HEK293 (cell line): Measurements from ENCODE around the gene R3HDML.

Experiments used
- GLIS1 ChIP-seq: fragments of 450-650 bp; formaldehyde crosslinking; IDR thresholded peaks from 2 replicates; pipeline ENCODE4 v1.5.1; 2016; ENCODE audit warnings: missing biosample characterization, missing genetic modification characterization
- MEIS1 ChIP-seq: sonication (generic); formaldehyde crosslinking; IDR thresholded peaks from 2 replicates; pipeline ENCODE4 v1.8.1; 2022; ENCODE audit warnings: missing genetic modification reagents, mild to moderate bottlenecking, borderline replicate concordance
- SALL2 ChIP-seq: fragments of 450-650 bp; formaldehyde crosslinking; IDR thresholded peaks from 2 replicates; pipeline ENCODE4 v1.5.0; 2017; ENCODE audit warnings: missing biosample characterization, mild to moderate bottlenecking, missing genetic modification characterization, borderline replicate concordance
- SCRT2 ChIP-seq: fragments of 450-650 bp; formaldehyde crosslinking; IDR thresholded peaks from 2 replicates; pipeline ENCODE4 v1.5.1; 2016; ENCODE audit warnings: missing biosample characterization, missing genetic modification characterization
- YY2 ChIP-seq: fragments of 450-650 bp; formaldehyde crosslinking; IDR thresholded peaks from 2 replicates; pipeline ENCODE4 v1.5.1; 2016; ENCODE audit warnings: missing biosample characterization, missing genetic modification characterization
- ZBTB11 ChIP-seq: fragments of 450-650 bp; formaldehyde crosslinking; conservative IDR thresholded peaks from 2 replicates; pipeline ENCODE4 v1.5.1; 2016; ENCODE audit warnings: low read depth, missing biosample characterization, missing genetic modification characterization
- ZBTB48 ChIP-seq: fragments of 450-650 bp; formaldehyde crosslinking; IDR thresholded peaks from 2 replicates; pipeline ENCODE4 v1.5.1; 2016; ENCODE audit warnings: missing biosample characterization, missing genetic modification characterization
- ZFP3 ChIP-seq: fragments of 450-650 bp; formaldehyde crosslinking; IDR thresholded peaks from 2 replicates; pipeline ENCODE4 v1.5.1; 2016; ENCODE audit warnings: low read depth, missing biosample characterization, missing genetic modification characterization
- ZNF10 ChIP-seq: fragments of 450-650 bp; formaldehyde crosslinking; IDR thresholded peaks from 2 replicates; pipeline ENCODE4 v1.5.1; 2017; ENCODE audit warnings: missing biosample characterization, missing genetic modification characterization
- ZNF175 ChIP-seq: fragments of 450-650 bp; formaldehyde crosslinking; IDR thresholded peaks from 2 replicates; pipeline ENCODE4 v1.5.1; 2016; ENCODE audit warnings: missing biosample characterization, missing genetic modification characterization
- ZNF239 ChIP-seq: fragments of 450-650 bp; formaldehyde crosslinking; IDR thresholded peaks from 2 replicates; pipeline ENCODE4 v1.5.1; 2016; ENCODE audit warnings: missing biosample characterization, missing genetic modification characterization
- ZNF280D ChIP-seq: fragments of 450-650 bp; formaldehyde crosslinking; IDR thresholded peaks from 2 replicates; pipeline ENCODE4 v1.5.1; 2016; ENCODE audit warnings: missing biosample characterization, missing genetic modification characterization
- ZNF292 ChIP-seq: fragments of 450-650 bp; formaldehyde crosslinking; IDR thresholded peaks from 2 replicates; pipeline ENCODE4 v1.5.1; 2016; ENCODE audit warnings: low read depth, missing biosample characterization, missing genetic modification characterization, borderline replicate concordance
- ZNF324 ChIP-seq: fragments of 450-650 bp; formaldehyde crosslinking; IDR thresholded peaks from 2 replicates; pipeline ENCODE4 v1.5.1; 2016; ENCODE audit warnings: missing biosample characterization, missing genetic modification characterization
- ZNF350 ChIP-seq: fragments of 450-650 bp; formaldehyde crosslinking; IDR thresholded peaks from 2 replicates; pipeline ENCODE4 v1.5.0; 2017; ENCODE audit warnings: missing biosample characterization, mild to moderate bottlenecking, missing genetic modification characterization
- ZNF423 ChIP-seq: fragments of 450-650 bp; formaldehyde crosslinking; IDR thresholded peaks from 2 replicates; pipeline ENCODE4 v1.5.1; 2016; ENCODE audit warnings: missing biosample characterization, missing genetic modification characterization
- ZNF433 ChIP-seq: fragments of 450-650 bp; formaldehyde crosslinking; IDR thresholded peaks from 2 replicates; pipeline ENCODE4 v1.5.1; 2016; ENCODE audit warnings: missing biosample characterization, missing genetic modification characterization, low read depth
- ZNF48 ChIP-seq: fragments of 450-650 bp; formaldehyde crosslinking; IDR thresholded peaks from 2 replicates; pipeline ENCODE4 v1.5.1; 2016; ENCODE audit warnings: missing biosample characterization, missing genetic modification characterization
- ZNF529 ChIP-seq: fragments of 450-650 bp; formaldehyde crosslinking; IDR thresholded peaks from 2 replicates; pipeline ENCODE4 v1.5.1; 2017; ENCODE audit warnings: missing genetic modification characterization, missing biosample characterization; ENCODE audit not compliant: insufficient replicate concordance
- ZNF544 ChIP-seq: fragments of 450-650 bp; formaldehyde crosslinking; IDR thresholded peaks from 2 replicates; pipeline ENCODE4 v1.5.0; 2017; ENCODE audit warnings: missing biosample characterization, missing genetic modification characterization
- ZNF624 ChIP-seq: fragments of 450-650 bp; formaldehyde crosslinking; IDR thresholded peaks from 2 replicates; pipeline ENCODE4 v1.5.1; 2017; ENCODE audit warnings: missing biosample characterization, missing genetic modification characterization
- ZNF629 ChIP-seq: fragments of 450-650 bp; formaldehyde crosslinking; IDR thresholded peaks from 2 replicates; pipeline ENCODE4 v1.5.1; 2017; ENCODE audit warnings: missing biosample characterization, missing genetic modification characterization
- ZNF639 ChIP-seq: fragments of 450-650 bp; formaldehyde crosslinking; IDR thresholded peaks from 2 replicates; pipeline ENCODE4 v1.5.1; 2016; ENCODE audit warnings: missing biosample characterization, missing genetic modification characterization
- ZNF658 ChIP-seq: fragments of 450-650 bp; formaldehyde crosslinking; IDR thresholded peaks from 2 replicates; pipeline ENCODE4; 2016; ENCODE audit warnings: missing biosample characterization, missing genetic modification characterization
- ZNF677 ChIP-seq: fragments of 450-650 bp; IDR thresholded peaks from 2 replicates; pipeline ENCODE4 v1.5.0; 2018; ENCODE audit warnings: missing biosample characterization, mild to moderate bottlenecking, missing genetic modification characterization, moderate library complexity
- ZNF707 ChIP-seq: fragments of 450-650 bp; formaldehyde crosslinking; IDR thresholded peaks from 2 replicates; pipeline ENCODE4 v1.5.1; 2016; ENCODE audit warnings: missing biosample characterization, missing genetic modification characterization
- ZNF785 ChIP-seq: fragments of 450-650 bp; formaldehyde crosslinking; IDR thresholded peaks from 2 replicates; pipeline ENCODE4 v1.5.1; 2016; ENCODE audit warnings: missing biosample characterization, missing genetic modification characterization
- ZNF830 ChIP-seq: fragments of 450-650 bp; IDR thresholded peaks from 2 replicates; pipeline ENCODE4 v1.5.0; 2018; ENCODE audit warnings: missing biosample characterization, missing genetic modification characterization, low read depth, mild to moderate bottlenecking, moderate library complexity
- ZNF843 ChIP-seq: fragments of 450-650 bp; formaldehyde crosslinking; IDR thresholded peaks from 2 replicates; pipeline ENCODE4 v1.5.1; 2016; ENCODE audit warnings: missing biosample characterization, missing genetic modification characterization
- ZSCAN30 ChIP-seq: fragments of 450-650 bp; IDR thresholded peaks from 2 replicates; pipeline ENCODE4 v1.5.1; 2018; ENCODE audit warnings: missing biosample characterization, mild to moderate bottlenecking, missing genetic modification characterization, moderate library complexity
- ZSCAN5A ChIP-seq: fragments of 450-650 bp; formaldehyde crosslinking; IDR thresholded peaks from 2 replicates; pipeline ENCODE4 v1.5.1; 2016; ENCODE audit warnings: missing biosample characterization, missing genetic modification characterization
- TF ChIP-seq, protein P1 (sequence below): fragments of 450-650 bp; formaldehyde crosslinking; IDR thresholded peaks from 2 replicates; pipeline ENCODE4 v1.5.1; 2016; ENCODE audit warnings: missing biosample characterization, missing genetic modification characterization

Gene R3HDML

DNA sequence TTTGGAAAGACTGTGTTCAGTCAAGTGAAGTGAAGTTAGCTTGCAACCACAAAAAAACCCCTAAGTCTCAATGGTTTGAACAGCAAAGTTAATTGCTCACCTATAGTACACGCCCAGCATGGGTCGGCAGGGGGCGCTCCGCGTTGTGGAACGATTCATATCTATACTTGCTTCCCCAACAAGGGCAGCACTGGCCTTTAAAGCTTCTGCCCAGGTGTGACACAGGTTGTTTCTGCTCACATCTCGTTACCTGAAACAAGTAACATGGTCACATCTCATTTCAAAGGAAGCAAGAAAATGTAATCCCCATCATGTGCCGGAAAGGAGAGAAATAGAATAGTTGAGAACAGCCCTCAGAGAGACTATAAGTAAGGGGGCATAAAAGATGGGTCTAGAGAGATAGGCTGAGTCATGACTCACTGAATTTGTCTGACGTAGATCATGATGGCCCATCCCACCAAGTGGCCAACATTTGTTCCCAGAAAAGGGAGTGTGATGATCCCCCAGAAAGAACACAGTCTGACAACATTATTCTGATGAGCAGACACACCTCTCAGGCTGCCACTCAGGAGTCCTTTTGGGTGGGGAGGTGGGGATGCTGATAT is 47.7 kb downstream of the R3HDML start (continued):
- TF ChIP-seq ZNF639 (tag by site-specific recombination) (peak; percentile 27; the same call in 1 of the 2 replicates), ZFP3 (tag by site-specific recombination) (no peak), ZNF175 (tag by site-specific recombination) (no peak), ZNF48 (no peak), ZNF544 (tag by site-specific recombination) (no peak), ZNF707 (tag by site-specific recombination) (no peak), ZNF433 (no peak), ZSCAN30 (tag by site-specific recombination) (no peak), ZNF529 (tag by site-specific recombination) (no peak), MEIS1 (CRISPR knock-in tag) (no peak), ZNF292 (tag by site-specific recombination) (no peak), ZNF350 (tag by site-specific recombination) (no peak), SCRT2 (tag by site-specific recombination) (peak; percentile 26; the same call in 1 of the 2 replicates), SALL2 (tag by site-specific recombination) (no peak), GLIS1 (tag by site-specific recombination) (no peak), ZNF658 (tag by site-specific recombination) (no peak), ZNF280D (tag by site-specific recombination) (no peak), ZNF785 (tag by site-specific recombination) (no peak), ZNF423 (tag by site-specific recombination) (no peak), ZNF324 (tag by site-specific recombination) (no peak), ZNF629 (tag by site-specific recombination) (peak; percentile 53), ZBTB48 (tag by site-specific recombination) (peak; percentile 60), ZNF677 (tag by site-specific recombination) (no peak), YY2 (tag by site-specific recombination) (no peak), ZNF10 (tag by site-specific recombination) (no peak), ZNF843 (tag by site-specific recombination) (no peak), ZSCAN5A (tag by site-specific recombination) (no peak), ZBTB11 (no peak), ZNF239 (tag by site-specific recombination) (no peak), ZNF830 (tag by site-specific recombination) (no peak), ZNF624 (tag by site-specific recombination) (no peak)
- TF ChIP-seq, protein P1, sequence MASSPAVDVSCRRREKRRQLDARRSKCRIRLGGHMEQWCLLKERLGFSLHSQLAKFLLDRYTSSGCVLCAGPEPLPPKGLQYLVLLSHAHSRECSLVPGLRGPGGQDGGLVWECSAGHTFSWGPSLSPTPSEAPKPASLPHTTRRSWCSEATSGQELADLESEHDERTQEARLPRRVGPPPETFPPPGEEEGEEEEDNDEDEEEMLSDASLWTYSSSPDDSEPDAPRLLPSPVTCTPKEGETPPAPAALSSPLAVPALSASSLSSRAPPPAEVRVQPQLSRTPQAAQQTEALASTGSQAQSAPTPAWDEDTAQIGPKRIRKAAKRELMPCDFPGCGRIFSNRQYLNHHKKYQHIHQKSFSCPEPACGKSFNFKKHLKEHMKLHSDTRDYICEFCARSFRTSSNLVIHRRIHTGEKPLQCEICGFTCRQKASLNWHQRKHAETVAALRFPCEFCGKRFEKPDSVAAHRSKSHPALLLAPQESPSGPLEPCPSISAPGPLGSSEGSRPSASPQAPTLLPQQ (tag by site-specific recombination) = no peak
